Thyroid gland (tissue), 4 donors: ENCODE measurements around the gene HOXD3.

Source experiments
- CTCF ChIP-seq, 6 experiments: fragments of 200-600 bp in 3 of 6; fragments of 450-650 bp in 3 of 6; sonication (generic) in 3 of 6; IDR thresholded peaks; one replicate each; pipeline ENCODE4 v1.5.1; 2016 to 2019; ENCODE audit warnings: antibody characterized with exemption in 6 of 6, mild to moderate bottlenecking in 2 of 6, inconsistent platforms in 1 of 6, moderate library complexity in 1 of 6
- POLR2A ChIP-seq, 2 donors: fragments of 450-650 bp; IDR thresholded peaks; one replicate each; pipeline ENCODE4 v1.6.1; 2017; ENCODE audit warnings: antibody characterized with exemption in 2 of 2, mild to moderate bottlenecking in 2 of 2, moderate library complexity in 1 of 2

- TF ChIP-seq CTCF (IDR thresholded peaks at IDR 0.05) (no peak), POLR2A (IDR thresholded peaks at IDR 0.05) (no peak)
These were observed 21.7 kb downstream of the HOXD3 start for GRCh38 chr2:176178757-176179295.
